ENCODE data around the gene MRPS12. TPM values are rescaled to one million over a fixed set of nuclear protein-coding genes. Genes with fewer than 3 reads are reported as not detected.
A peak's percentile ranks its signal among the peaks of the same experiment; 100 is the strongest.

The MRPS12 gene
- total and polyA plus RNA-seq, 9 of the 15 experiments (the other 6 are each of a cell fraction or from before 2014, with no cell fraction given) = 8.1 to 174 (median 52.0) TPM

DNA sequence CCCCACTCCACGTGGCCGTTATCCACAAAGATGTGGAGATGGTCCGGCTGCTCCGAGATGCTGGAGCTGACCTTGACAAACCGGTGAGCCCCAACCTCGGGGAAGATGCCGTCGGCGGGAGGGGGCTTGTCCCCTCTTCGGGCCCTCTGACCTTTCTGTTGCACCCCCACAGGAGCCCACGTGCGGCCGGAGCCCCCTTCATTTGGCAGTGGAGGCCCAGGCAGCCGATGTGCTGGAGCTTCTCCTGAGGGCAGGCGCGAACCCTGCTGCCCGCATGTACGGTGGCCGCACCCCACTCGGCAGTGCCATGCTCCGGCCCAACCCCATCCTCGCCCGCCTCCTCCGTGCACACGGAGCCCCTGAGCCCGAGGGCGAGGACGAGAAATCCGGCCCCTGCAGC lies 23.5 kb upstream of the MRPS12 start:
- Histone ChIP-seq H3K27me3 (ENCODE audit: control insufficient read depth in 2 of 2, insufficient read depth in 2 of 2, low read length in 2 of 2) (no peaks in the 10 kb centered on the region), H3K4me1 (replicated peaks in 1 of 2; ENCODE audit: control insufficient read depth in 2 of 2, insufficient read depth in 2 of 2, low read length in 2 of 2) (peaks cover 0 to 32% of the 10 kb centered on the region in 2 experiments; a peak in 3 of 5 replicates), H3K79me2 (ENCODE audit: control insufficient read depth, insufficient read depth, low read length) (no peaks in the 10 kb centered on the region), H3K9me1 (ENCODE audit: control insufficient read depth, insufficient read depth, low read length) (no peaks in the 10 kb centered on the region), H3K27ac (ENCODE audit: extremely low read depth, low read depth, low read length) (no peak overlapping the region), H4K20me1 (replicated peaks; ENCODE audit: control insufficient read depth, insufficient read depth, low read length) (no peaks in the 10 kb centered on the region), H3K36me3 (ENCODE audit: control insufficient read depth, insufficient read depth, low read length) (peaks cover 31% of the 10 kb centered on the region; the same call in 1 of the 3 replicates), H3K9me3 (replicated peaks; ENCODE audit: control insufficient read depth, insufficient read depth, low read depth, low read length) (no peaks in the 10 kb centered on the region), H3K4me3 (no peak overlapping the region), H2AFZ (ENCODE audit: low read depth, low read length) (no peak overlapping the region), H3K4me2 (ENCODE audit: insufficient read depth, low read length) (no peak overlapping the region), H3K9ac (ENCODE audit: insufficient read depth in 1 of 2, low read depth in 2 of 2, low read length in 2 of 2) (no peak overlapping the region)
- no peak for ATAC-seq
- DNase-seq (ENCODE audit: extremely low read depth in 1 of 4, low spot score in 3 of 4) = no peak
- 92% methylated on average over 14 of the region's 29 CpGs for WGBS (ENCODE audit: insufficient coverage, low coverage, missing lambda C conversion rate)
- no peak for TF ChIP-seq HDAC6 (IDR thresholded peaks at IDR 0.05; ENCODE audit: low read depth, low read length)
- 0 out of 2 replicates have a peak, but pooled peaks have one; percentile 40 for TF ChIP-seq POLR2G (IDR thresholded peaks at IDR 0.05; ENCODE audit: low read depth, low read length)
- peak; percentile 53 for TF ChIP-seq RBFOX2 (IDR thresholded peaks at IDR 0.05; ENCODE audit: low read depth, low read length)
- in situ Hi-C loops (cut with MboI) (no loop called here), intact Hi-C loops (cut with micrococcal nuclease) (no loop called here)
- BruUV-seq (replicated peaks) = no TSS peak
- no peak for FAIRE-seq
- CTCF ChIA-PET (ENCODE audit: low intra/inter-chr PET ratio) = no interaction called here
- POLR2A ChIA-PET = interaction anchor here (0.9 kb wide), 1 partner anchor 23 kb away, joined by 3 read pairs; no protein-coding TSS in a partner anchor

DNA sequence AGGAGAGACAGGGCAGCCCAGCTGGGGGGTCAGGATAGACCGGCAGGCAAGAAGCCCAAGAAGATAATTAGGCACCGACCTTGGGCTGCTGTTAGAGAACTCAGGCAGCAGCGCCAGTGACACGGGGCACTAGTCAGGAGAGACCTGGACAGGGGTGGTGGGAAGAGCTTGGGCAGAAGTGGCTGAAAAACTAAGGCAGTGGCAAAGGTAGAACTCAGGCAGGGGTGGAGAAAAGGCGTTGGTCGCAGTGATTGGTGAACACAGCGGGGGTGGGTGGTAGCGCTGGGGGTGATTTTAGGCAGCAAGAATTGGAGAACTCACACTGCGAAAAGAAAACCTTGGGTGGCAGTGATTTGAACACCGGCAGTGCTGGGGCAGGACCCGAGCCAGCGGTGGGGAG lies 23.1 kb upstream of the MRPS12 start:
- ATAC-seq (no peak), FAIRE-seq (no peak), DNase-seq (ENCODE audit: extremely low read depth in 1 of 4, low spot score in 3 of 4) (no peak)
- Histone ChIP-seq H3K9me1 (ENCODE audit: control insufficient read depth, insufficient read depth, low read length) (no peaks in the 10 kb centered on the region), H2AFZ (ENCODE audit: low read depth, low read length) (no peak overlapping the region), H3K4me2 (ENCODE audit: insufficient read depth, low read length) (no peak overlapping the region), H3K4me1 (replicated peaks in 1 of 2; ENCODE audit: control insufficient read depth in 2 of 2, insufficient read depth in 2 of 2, low read length in 2 of 2) (peaks cover 0 to 37% of the 10 kb centered on the region in 2 experiments; a peak in 3 of 5 replicates), H3K36me3 (ENCODE audit: control insufficient read depth, insufficient read depth, low read length) (peaks cover 31% of the 10 kb centered on the region; the same call in 1 of the 3 replicates), H4K20me1 (replicated peaks; ENCODE audit: control insufficient read depth, insufficient read depth, low read length) (no peaks in the 10 kb centered on the region), H3K27me3 (ENCODE audit: control insufficient read depth in 2 of 2, insufficient read depth in 2 of 2, low read length in 2 of 2) (no peaks in the 10 kb centered on the region), H3K4me3 (no peak overlapping the region), H3K9ac (ENCODE audit: insufficient read depth in 1 of 2, low read depth in 2 of 2, low read length in 2 of 2) (no peak overlapping the region), H3K9me3 (replicated peaks; ENCODE audit: control insufficient read depth, insufficient read depth, low read depth, low read length) (no peaks in the 10 kb centered on the region), H3K27ac (ENCODE audit: extremely low read depth, low read depth, low read length) (no peak overlapping the region), H3K79me2 (ENCODE audit: control insufficient read depth, insufficient read depth, low read length) (no peaks in the 10 kb centered on the region)
- in situ Hi-C loops (cut with MboI) (no loop called here), intact Hi-C loops (cut with micrococcal nuclease) (no loop called here)
- CTCF ChIA-PET (ENCODE audit: low intra/inter-chr PET ratio) = no interaction called here
- WGBS (ENCODE audit: insufficient coverage, low coverage, missing lambda C conversion rate) = 93% methylated on average over 11 of the region's 12 CpGs
- no TSS peak for BruUV-seq (replicated peaks)
- TF ChIP-seq, protein P1, sequence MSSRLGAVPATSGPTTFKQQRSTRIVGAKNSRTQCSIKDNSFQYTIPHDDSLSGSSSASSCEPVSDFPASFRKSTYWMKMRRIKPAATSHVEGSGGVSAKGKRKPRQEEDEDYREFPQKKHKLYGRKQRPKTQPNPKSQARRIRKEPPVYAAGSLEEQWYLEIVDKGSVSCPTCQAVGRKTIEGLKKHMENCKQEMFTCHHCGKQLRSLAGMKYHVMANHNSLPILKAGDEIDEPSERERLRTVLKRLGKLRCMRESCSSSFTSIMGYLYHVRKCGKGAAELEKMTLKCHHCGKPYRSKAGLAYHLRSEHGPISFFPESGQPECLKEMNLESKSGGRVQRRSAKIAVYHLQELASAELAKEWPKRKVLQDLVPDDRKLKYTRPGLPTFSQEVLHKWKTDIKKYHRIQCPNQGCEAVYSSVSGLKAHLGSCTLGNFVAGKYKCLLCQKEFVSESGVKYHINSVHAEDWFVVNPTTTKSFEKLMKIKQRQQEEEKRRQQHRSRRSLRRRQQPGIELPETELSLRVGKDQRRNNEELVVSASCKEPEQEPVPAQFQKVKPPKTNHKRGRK (tag; IDR thresholded peaks at IDR 0.05) = no peak
- TF ChIP-seq TCF3 (CRISPR knock-in tag; IDR thresholded peaks at IDR 0.05) = no peak
- TF ChIP-seq, protein P2, sequence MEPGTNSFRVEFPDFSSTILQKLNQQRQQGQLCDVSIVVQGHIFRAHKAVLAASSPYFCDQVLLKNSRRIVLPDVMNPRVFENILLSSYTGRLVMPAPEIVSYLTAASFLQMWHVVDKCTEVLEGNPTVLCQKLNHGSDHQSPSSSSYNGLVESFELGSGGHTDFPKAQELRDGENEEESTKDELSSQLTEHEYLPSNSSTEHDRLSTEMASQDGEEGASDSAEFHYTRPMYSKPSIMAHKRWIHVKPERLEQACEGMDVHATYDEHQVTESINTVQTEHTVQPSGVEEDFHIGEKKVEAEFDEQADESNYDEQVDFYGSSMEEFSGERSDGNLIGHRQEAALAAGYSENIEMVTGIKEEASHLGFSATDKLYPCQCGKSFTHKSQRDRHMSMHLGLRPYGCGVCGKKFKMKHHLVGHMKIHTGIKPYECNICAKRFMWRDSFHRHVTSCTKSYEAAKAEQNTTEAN (CRISPR knock-in tag; IDR thresholded peaks at IDR 0.05) = no peak
- TF ChIP-seq, protein P3, sequence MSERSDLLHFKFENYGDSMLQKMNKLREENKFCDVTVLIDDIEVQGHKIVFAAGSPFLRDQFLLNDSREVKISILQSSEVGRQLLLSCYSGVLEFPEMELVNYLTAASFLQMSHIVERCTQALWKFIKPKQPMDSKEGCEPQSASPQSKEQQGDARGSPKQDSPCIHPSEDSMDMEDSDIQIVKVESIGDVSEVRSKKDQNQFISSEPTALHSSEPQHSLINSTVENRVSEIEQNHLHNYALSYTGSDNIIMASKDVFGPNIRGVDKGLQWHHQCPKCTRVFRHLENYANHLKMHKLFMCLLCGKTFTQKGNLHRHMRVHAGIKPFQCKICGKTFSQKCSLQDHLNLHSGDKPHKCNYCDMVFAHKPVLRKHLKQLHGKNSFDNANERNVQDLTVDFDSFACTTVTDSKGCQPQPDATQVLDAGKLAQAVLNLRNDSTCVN (CRISPR knock-in tag; IDR thresholded peaks at IDR 0.05) = no peak
- no peak for TF ChIP-seq HMG20A (CRISPR knock-in tag; conservative IDR thresholded peaks at IDR 0.05)
- POLR2A ChIA-PET = interaction anchor here (1.7 kb wide), 1 partner anchor 8 kb away, joined by 4 read pairs; the partner anchor contains the start of genes NFKBIB and SIRT2
